IMR-90 (cell line): ENCODE data around the gene PRKAR1B. TPM values are rescaled to one million over a fixed set of nuclear protein-coding genes. Genes with fewer than 3 reads are reported as not detected.
A peak's percentile ranks its signal among the peaks of the same experiment; 100 is the strongest.

ENCODE experiments used
- ATAC-seq: fragments of 200-7000 bp; cut with Tn5 transposase; 2 replicates; pipeline ENCODE4 v1.9.1; 2020; ENCODE audit warnings: low read depth, mild to moderate bottlenecking, moderate library complexity
- BruUV-seq: library from RNA; stranded (reverse); fragments of 400-500 nt; replicated peaks from 2 replicates; lab custom pipeline; 2021; lab: Mats Ljungman, UMichigan
- CTCF ChIA-PET: fragments of 300-600 bp; formaldehyde crosslinking; extraction: SDS; loops from one replicate; lab custom pipeline; 2021; ENCODE audit warnings: antibody characterized with exemption; lab: Yijun Ruan, JAX
- POLR2A ChIA-PET: fragments of 300-600 bp; sonication (Branson Sonifier 250); formaldehyde crosslinking; loops from one replicate; lab custom pipeline; 2022; ENCODE audit warnings: antibody characterized with exemption; ENCODE audit not compliant: unreplicated experiment; lab: Charles Lee
- DNase-seq: peaks from one replicate; pipeline ENCODE4 v3.0.0; 2013
- H2AFZ ChIP-seq: replicated peaks from 2 replicates; pipeline ENCODE3; 2013; ENCODE audit warnings: low read length, mild to moderate bottlenecking; ENCODE audit not compliant: poor library complexity
- H2AK5ac ChIP-seq: 2 replicates; pipeline ENCODE4 v1.6.1; 2013; ENCODE audit warnings: low read depth, low read length, inconsistent platforms
- H2AK9ac ChIP-seq: replicated peaks from 2 replicates; pipeline ENCODE3; 2013; ENCODE audit warnings: mild to moderate bottlenecking, low read depth, low read length, moderate library complexity; ENCODE audit not compliant: poor library complexity
- H2BK120ac ChIP-seq: 2 replicates; pipeline ENCODE4 v1.6.1; 2013; ENCODE audit warnings: low read depth, low read length, inconsistent platforms
- H2BK15ac ChIP-seq: 3 replicates; pipeline ENCODE4 v1.6.1; 2013; ENCODE audit warnings: low read depth, low read length, inconsistent platforms
- H2BK20ac ChIP-seq: 2 replicates; pipeline ENCODE4 v1.6.1; 2013; ENCODE audit warnings: low read depth, mild to moderate bottlenecking, inconsistent platforms, low read length, moderate library complexity
- H2BK5ac ChIP-seq: 2 replicates; pipeline ENCODE4 v1.6.1; 2013; ENCODE audit warnings: mild to moderate bottlenecking, low read depth, low read length, inconsistent platforms; ENCODE audit not compliant: poor library complexity, severe bottlenecking
- H3K14ac ChIP-seq: replicated peaks from 2 replicates; pipeline ENCODE4 v1.6.1; 2013; ENCODE audit warnings: low read depth, low read length, inconsistent platforms
- H3K18ac ChIP-seq: 2 replicates; pipeline ENCODE4 v1.6.1; 2013; ENCODE audit warnings: low read depth, low read length, control low read depth
- H3K23ac ChIP-seq: 2 replicates; pipeline ENCODE4 v1.6.1; 2013; ENCODE audit warnings: low read depth, low read length, inconsistent platforms
- H3K27ac ChIP-seq: 2 replicates; pipeline ENCODE4 v1.5.1; 2013; ENCODE audit warnings: mild to moderate bottlenecking, control low read depth, low read length; ENCODE audit not compliant: insufficient read depth
- H3K27me3 ChIP-seq: 2 replicates; pipeline ENCODE4 v1.6.1; 2013; ENCODE audit warnings: low read length; ENCODE audit not compliant: control insufficient read depth, insufficient read depth
- H3K36me3 ChIP-seq: 2 replicates; pipeline ENCODE4 v1.6.1; 2013; ENCODE audit warnings: low read length, mixed read lengths; ENCODE audit not compliant: control insufficient read depth, insufficient read depth
- H3K4ac ChIP-seq: 2 replicates; pipeline ENCODE4 v1.6.1; 2013; ENCODE audit warnings: low read depth, low read length, inconsistent platforms
- H3K4me1 ChIP-seq: 2 replicates; pipeline ENCODE4 v1.6.1; 2013; ENCODE audit warnings: low read length, mixed read lengths; ENCODE audit not compliant: control insufficient read depth, insufficient read depth
- H3K4me2 ChIP-seq: 2 replicates; pipeline ENCODE4 v1.6.1; 2013; ENCODE audit warnings: low read depth, mild to moderate bottlenecking, control low read depth, low read length, moderate library complexity
- H3K4me3 ChIP-seq: 2 replicates; pipeline ENCODE4 v1.5.1; 2013; ENCODE audit warnings: low read depth, mild to moderate bottlenecking, control low read depth, low read length, moderate library complexity; ENCODE audit not compliant: insufficient read depth
- H3K56ac ChIP-seq: 2 replicates; pipeline ENCODE4 v1.6.1; 2013; ENCODE audit warnings: low read length, inconsistent platforms; ENCODE audit not compliant: insufficient read depth; ENCODE audit errors: extremely low read depth
- H3K79me1 ChIP-seq, 2 experiments: 2 replicates each; pipeline ENCODE4 v1.6.1; 2013; ENCODE audit warnings: low read length in 2 of 2, inconsistent platforms in 1 of 2, low read depth in 1 of 2
- H3K9ac ChIP-seq: 2 replicates; pipeline ENCODE4 v1.6.1; 2013; ENCODE audit warnings: low read depth, low read length, control low read depth
- H3K9me1 ChIP-seq: 2 replicates; pipeline ENCODE4 v1.6.1; 2013; ENCODE audit warnings: low read length, inconsistent platforms; ENCODE audit not compliant: insufficient read depth
- H3K9me3 ChIP-seq: 2 replicates; pipeline ENCODE4 v1.6.1; 2013; ENCODE audit warnings: low read length; ENCODE audit not compliant: control insufficient read depth, insufficient read depth
- H4K20me1 ChIP-seq: 2 replicates; pipeline ENCODE4 v1.6.1; 2013; ENCODE audit warnings: low read length, inconsistent platforms; ENCODE audit not compliant: insufficient read depth
- H4K5ac ChIP-seq: 2 replicates; pipeline ENCODE4 v1.6.1; 2013; ENCODE audit warnings: mild to moderate bottlenecking, low read depth, low read length, control low read depth
- H4K8ac ChIP-seq, 2 experiments: 2 replicates each; pipeline ENCODE4 v1.6.1; 2013; ENCODE audit warnings: low read depth in 2 of 2, low read length in 2 of 2, control low read depth in 1 of 2, inconsistent platforms in 1 of 2
- H4K91ac ChIP-seq: 2 replicates; pipeline ENCODE4 v1.6.1; 2013; ENCODE audit warnings: low read depth, low read length, inconsistent platforms; ENCODE audit not compliant: insufficient read depth
- BHLHE40 ChIP-seq: fragments of 150-350 bp; IDR thresholded peaks from 2 replicates; pipeline ENCODE4 v1.6.1; 2016; ENCODE audit warnings: mild to moderate bottlenecking, low read depth, low read length
- CEBPB ChIP-seq: IDR thresholded peaks from 2 replicates; pipeline ENCODE4 v1.6.1; 2012; ENCODE audit warnings: low read depth, low read length, improper control_type of control experiment
- CHD1 ChIP-seq: IDR thresholded peaks from 2 replicates; pipeline ENCODE4 v1.6.1; 2012; ENCODE audit warnings: low read depth, low read length, improper control_type of control experiment
- FOS ChIP-seq: fragments of 150-350 bp; IDR thresholded peaks from 2 replicates; pipeline ENCODE4 v1.6.1; 2016; ENCODE audit warnings: low read depth, low read length
- MAFK ChIP-seq: IDR thresholded peaks from 2 replicates; pipeline ENCODE4 v1.6.1; 2012; ENCODE audit warnings: low read depth, low read length, improper control_type of control experiment
- MAZ ChIP-seq: IDR thresholded peaks from 2 replicates; pipeline ENCODE4 v1.6.1; 2012; ENCODE audit warnings: low read depth, mild to moderate bottlenecking, low read length, improper control_type of control experiment, moderate library complexity, borderline replicate concordance
- MXI1 ChIP-seq: IDR thresholded peaks from 2 replicates; pipeline ENCODE4 v1.6.1; 2012; ENCODE audit warnings: low read depth, mild to moderate bottlenecking, low read length, moderate library complexity, borderline replicate concordance
- NFE2L2 ChIP-seq: fragments of 150-350 bp; IDR thresholded peaks from 2 replicates; pipeline ENCODE4 v1.6.1; 2016; ENCODE audit warnings: low read depth, mild to moderate bottlenecking, low read length
- POLR2A ChIP-seq: IDR thresholded peaks from 2 replicates; pipeline ENCODE4 v1.6.1; 2012; ENCODE audit warnings: mild to moderate bottlenecking, low read depth, low read length
- RAD21 ChIP-seq: IDR thresholded peaks from 2 replicates; pipeline ENCODE4 v1.6.1; 2012; ENCODE audit warnings: low read length, improper control_type of control experiment
- RCOR1 ChIP-seq: IDR thresholded peaks from 2 replicates; pipeline ENCODE4 v1.6.1; 2012; ENCODE audit warnings: mild to moderate bottlenecking, low read length, improper control_type of control experiment; ENCODE audit not compliant: insufficient replicate concordance
- RFX5 ChIP-seq: IDR thresholded peaks from 2 replicates; pipeline ENCODE4 v1.8.0; 2012; ENCODE audit warnings: low read depth, mild to moderate bottlenecking, low read length, moderate library complexity
- SMC3 ChIP-seq: fragments of 150-350 bp; IDR thresholded peaks from 2 replicates; pipeline ENCODE4 v1.6.1; 2016; ENCODE audit warnings: low read depth, mild to moderate bottlenecking, antibody characterized with exemption, low read length, moderate library complexity
- WGBS, 2 experiments: methylation state at CpG; one replicate each; pipeline versions ENCODE4 v1.1.5 to v1.1.7; 2013; ENCODE audit warnings: missing lambda C conversion rate in 2 of 2; ENCODE audit not compliant: insufficient read length in 1 of 2; ENCODE audit errors: extremely low coverage in 2 of 2; 5-methylcytosine and 5-hydroxymethylcytosine counted together
- dilution Hi-C: fragments of 300-500 bp; cut with HindIII; formaldehyde crosslinking; loops from one replicate; pipeline ENCODE4 v1.14.3; 2018; ENCODE audit warnings: low sequenced_read_pairs; ENCODE audit not compliant: unreplicated experiment
- in situ Hi-C: fragments of 300-500 bp; cut with MboI; formaldehyde crosslinking; loops from 3 replicates; pipeline ENCODE4 v1.14.3; 2019; ENCODE audit warnings: low sequenced_read_pairs, inconsistent platforms, mixed read lengths
- intact Hi-C: fragments of 100-400 bp; cut with micrococcal nuclease; formaldehyde crosslinking; loops from 2 replicates; pipeline ENCODE4 v1.10.0; 2022
- polyA plus RNA-seq, 3 experiments: library from polyadenylated mRNA; depleted of rRNA; stranded (reverse); fragments of >200 nt; gene quantifications; 2 replicates each; pipeline ENCODE4 v1.2.3, GENCODE V29; 2012; ENCODE audit warnings: low replicate concordance in 1 of 3
- total RNA-seq: library from RNA; depleted of rRNA; stranded (reverse); fragments of >200 nt; gene quantifications from 2 replicates; pipeline ENCODE4 v1.2.3, GENCODE V29; 2012
- TF ChIP-seq, protein P1 (sequence below): conservative IDR thresholded peaks from 2 replicates; pipeline ENCODE4 v1.5.1; 2012; ENCODE audit warnings: mild to moderate bottlenecking, low read depth, low read length, improper control_type of control experiment
- TF ChIP-seq, protein P2 (sequence below): fragments of 150-350 bp; IDR thresholded peaks from 2 replicates; pipeline ENCODE4 v1.6.1; 2016; ENCODE audit warnings: low read depth, mild to moderate bottlenecking, low read length, moderate library complexity, borderline replicate concordance
- TF ChIP-seq, protein P3 (sequence below): fragments of 150-350 bp; IDR thresholded peaks from 2 replicates; pipeline ENCODE4 v1.6.1; 2017; ENCODE audit warnings: mild to moderate bottlenecking, antibody characterized with exemption, low read length, low read depth

Gene PRKAR1B
- total and polyA plus RNA-seq, 2 of the 4 experiments (the other 2 are of a cell fraction) = 15.2 to 20.2 TPM

DNA sequence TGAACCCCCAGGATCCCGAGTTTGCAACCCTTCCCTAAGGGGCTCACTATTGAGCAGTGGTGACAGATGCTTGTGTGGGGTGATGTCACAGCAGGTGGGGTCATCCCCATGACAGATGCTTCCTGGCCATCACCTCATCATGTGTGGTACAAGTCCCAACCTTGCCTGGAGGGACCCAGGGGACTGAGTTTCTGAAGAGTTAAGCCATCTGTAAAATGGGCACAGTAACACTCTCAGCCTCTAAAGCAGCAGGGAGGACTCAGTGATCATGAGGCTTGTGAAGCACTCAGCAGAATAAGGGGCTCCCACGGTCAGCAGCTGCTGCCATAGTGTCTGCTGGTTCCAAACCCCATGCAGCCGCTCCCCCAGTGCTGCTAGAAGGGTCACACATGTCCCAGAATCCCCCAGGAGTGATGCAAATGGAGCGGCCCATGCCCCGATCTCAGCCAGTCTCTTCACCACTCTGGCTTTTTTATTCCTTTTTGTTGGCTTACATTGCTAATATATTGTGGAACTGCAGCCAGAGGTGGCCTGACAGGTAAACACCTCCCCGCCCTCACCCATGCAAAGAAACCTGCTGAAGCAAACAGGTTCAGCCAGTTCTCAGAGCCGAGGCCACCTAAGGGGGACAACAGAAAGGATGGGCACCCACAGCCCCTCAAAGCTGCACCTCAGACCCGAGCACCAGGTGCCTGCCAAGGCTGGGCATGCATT is 105.4 kb downstream of the PRKAR1B start:
- no peaks in the 10 kb centered on the region for H3K79me1 ChIP-seq
- TF ChIP-seq, protein P1, sequence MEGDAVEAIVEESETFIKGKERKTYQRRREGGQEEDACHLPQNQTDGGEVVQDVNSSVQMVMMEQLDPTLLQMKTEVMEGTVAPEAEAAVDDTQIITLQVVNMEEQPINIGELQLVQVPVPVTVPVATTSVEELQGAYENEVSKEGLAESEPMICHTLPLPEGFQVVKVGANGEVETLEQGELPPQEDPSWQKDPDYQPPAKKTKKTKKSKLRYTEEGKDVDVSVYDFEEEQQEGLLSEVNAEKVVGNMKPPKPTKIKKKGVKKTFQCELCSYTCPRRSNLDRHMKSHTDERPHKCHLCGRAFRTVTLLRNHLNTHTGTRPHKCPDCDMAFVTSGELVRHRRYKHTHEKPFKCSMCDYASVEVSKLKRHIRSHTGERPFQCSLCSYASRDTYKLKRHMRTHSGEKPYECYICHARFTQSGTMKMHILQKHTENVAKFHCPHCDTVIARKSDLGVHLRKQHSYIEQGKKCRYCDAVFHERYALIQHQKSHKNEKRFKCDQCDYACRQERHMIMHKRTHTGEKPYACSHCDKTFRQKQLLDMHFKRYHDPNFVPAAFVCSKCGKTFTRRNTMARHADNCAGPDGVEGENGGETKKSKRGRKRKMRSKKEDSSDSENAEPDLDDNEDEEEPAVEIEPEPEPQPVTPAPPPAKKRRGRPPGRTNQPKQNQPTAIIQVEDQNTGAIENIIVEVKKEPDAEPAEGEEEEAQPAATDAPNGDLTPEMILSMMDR = no peak
- TF ChIP-seq SMC3 (no peak), MAFK (no peak), MXI1 (no peak), RCOR1 (no peak), MAZ (no peak), NFE2L2 (no peak), CEBPB (no peak), BHLHE40 (no peak), RAD21 (no peak), POLR2A (no peak), CHD1 (no peak), RFX5 (no peak), FOS (no peak)
- TF ChIP-seq, protein P2, sequence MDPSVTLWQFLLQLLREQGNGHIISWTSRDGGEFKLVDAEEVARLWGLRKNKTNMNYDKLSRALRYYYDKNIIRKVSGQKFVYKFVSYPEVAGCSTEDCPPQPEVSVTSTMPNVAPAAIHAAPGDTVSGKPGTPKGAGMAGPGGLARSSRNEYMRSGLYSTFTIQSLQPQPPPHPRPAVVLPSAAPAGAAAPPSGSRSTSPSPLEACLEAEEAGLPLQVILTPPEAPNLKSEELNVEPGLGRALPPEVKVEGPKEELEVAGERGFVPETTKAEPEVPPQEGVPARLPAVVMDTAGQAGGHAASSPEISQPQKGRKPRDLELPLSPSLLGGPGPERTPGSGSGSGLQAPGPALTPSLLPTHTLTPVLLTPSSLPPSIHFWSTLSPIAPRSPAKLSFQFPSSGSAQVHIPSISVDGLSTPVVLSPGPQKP = no peak
- TF ChIP-seq, protein P3, sequence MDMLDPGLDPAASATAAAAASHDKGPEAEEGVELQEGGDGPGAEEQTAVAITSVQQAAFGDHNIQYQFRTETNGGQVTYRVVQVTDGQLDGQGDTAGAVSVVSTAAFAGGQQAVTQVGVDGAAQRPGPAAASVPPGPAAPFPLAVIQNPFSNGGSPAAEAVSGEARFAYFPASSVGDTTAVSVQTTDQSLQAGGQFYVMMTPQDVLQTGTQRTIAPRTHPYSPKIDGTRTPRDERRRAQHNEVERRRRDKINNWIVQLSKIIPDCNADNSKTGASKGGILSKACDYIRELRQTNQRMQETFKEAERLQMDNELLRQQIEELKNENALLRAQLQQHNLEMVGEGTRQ = no peak
- no peak overlapping the region for H3K4ac ChIP-seq
- no peak overlapping the region for H3K14ac ChIP-seq
- intact Hi-C loops (no loop called here), dilution Hi-C loops (no loop called here), in situ Hi-C loops (no loop called here)
- H4K91ac ChIP-seq = no peak overlapping the region
- no peaks in the 10 kb centered on the region for H3K36me3 ChIP-seq
- no peak overlapping the region for H2BK5ac ChIP-seq
- no peaks in the 10 kb centered on the region for H3K27me3 ChIP-seq
- H3K9me1 ChIP-seq = no peaks in the 10 kb centered on the region
- no peak overlapping the region for H2BK20ac ChIP-seq
- peaks cover 10% of the 10 kb centered on the region for H3K9me3 ChIP-seq
- no peak overlapping the region for H4K5ac ChIP-seq
- H3K23ac ChIP-seq = no peak overlapping the region
- no peak overlapping the region for H2AFZ ChIP-seq
- H2AK9ac ChIP-seq = no peak overlapping the region
- H2BK15ac ChIP-seq = no peak overlapping the region
- DNase-seq (no peak), ATAC-seq (no peak)
- BruUV-seq = no TSS peak
- no peak overlapping the region for H2BK120ac ChIP-seq
- H3K4me2 ChIP-seq = no peak overlapping the region
- no peak overlapping the region for H3K27ac ChIP-seq
- H3K9ac ChIP-seq = no peak overlapping the region
- H2AK5ac ChIP-seq = 0 out of 2 replicates have a peak overlapping the region, but pooled peaks have one; percentile 18
- CTCF ChIA-PET = no interaction called here
- POLR2A ChIA-PET = no interaction called here
- no peak overlapping the region for H3K56ac ChIP-seq
- H3K4me3 ChIP-seq = no peak overlapping the region
- 100% methylated on average over 1 of the region's 8 CpGs; no CpG with 5 or more reads in 1 of the 2 experiments for WGBS, 2 experiments
- H3K4me1 ChIP-seq = no peaks in the 10 kb centered on the region
- no peaks in the 10 kb centered on the region for H4K20me1 ChIP-seq
- no peak overlapping the region for H3K18ac ChIP-seq
- H4K8ac ChIP-seq = no peak overlapping the region
